SK-N-SH treated with all-trans-retinoic acid at 6 μM for 48 hours (cell line): ENCODE results near the gene GREB1.

Source experiments
- CSDC2 ChIP-seq: fragments of 250-450 bp; sonication (Bioruptor Pico); IDR thresholded peaks from 2 replicates; pipeline ENCODE4 v1.5.0; 2020; ENCODE audit warnings: mild to moderate bottlenecking, moderate library complexity
- PATZ1 ChIP-seq: fragments of 250-450 bp; sonication (Bioruptor Pico); IDR thresholded peaks from 2 replicates; pipeline ENCODE4 v1.8.0; 2020; ENCODE audit warnings: mild to moderate bottlenecking, moderate library complexity, borderline replicate concordance
- RARB ChIP-seq: fragments of 250-450 bp; sonication (Bioruptor Pico); IDR thresholded peaks from 2 replicates; pipeline ENCODE4 v1.8.0; 2021; ENCODE audit warnings: mild to moderate bottlenecking, moderate library complexity
- ZC3H10 ChIP-seq: fragments of 250-450 bp; sonication (Bioruptor Pico); IDR thresholded peaks from 2 replicates; pipeline ENCODE4 v1.5.1; 2021; ENCODE audit warnings: mild to moderate bottlenecking, moderate library complexity
- ZFP30 ChIP-seq: fragments of 450-650 bp; formaldehyde crosslinking; IDR thresholded peaks from 2 replicates; pipeline ENCODE4 v1.5.0; 2022; ENCODE audit warnings: mild to moderate bottlenecking, moderate library complexity
- ZNF8 ChIP-seq: fragments of 450-650 bp; formaldehyde crosslinking; IDR thresholded peaks from 2 replicates; pipeline ENCODE4 v1.5.0; 2020; ENCODE audit warnings: mild to moderate bottlenecking, moderate library complexity

- TF ChIP-seq ZFP30 (no peak), PATZ1 (CRISPR knock-in tag) (no peak), ZNF8 (no peak), ZC3H10 (CRISPR knock-in tag) (no peak), RARB (CRISPR knock-in tag) (no peak), CSDC2 (no peak)
Observed at GRCh38 chr2:11684894-11685460, 151.1 kb downstream of the GREB1 start.
